Brain microvascular endothelial cell (primary cell): Measurements from ENCODE around the gene RNLS.
A peak's percentile ranks its signal among the peaks of the same experiment; 100 is the strongest.
"Not testable (repeated sequence)": the region's sequence is repeated elsewhere in the genome, so short reads cannot be mapped to it uniquely, and the experiment has no call there.

Source experiments
- DNase-seq: peaks from one replicate; pipeline ENCODE4 v3.0.0-alpha.2; 2020
- H3K27ac ChIP-seq: fragments of 250-450 bp; sonication (Bioruptor Pico); 2 replicates; pipeline ENCODE4 v1.5.1; 2020; ENCODE audit warnings: mild to moderate bottlenecking, moderate library complexity
- H3K27me3 ChIP-seq: fragments of 250-450 bp; sonication (Bioruptor Pico); replicated peaks from 2 replicates; pipeline ENCODE4 v1.5.1; 2020; ENCODE audit warnings: mild to moderate bottlenecking
- H3K36me3 ChIP-seq: fragments of 250-450 bp; sonication (Bioruptor Pico); replicated peaks from 2 replicates; pipeline ENCODE4 v1.5.1; 2020; ENCODE audit warnings: mild to moderate bottlenecking
- H3K4me3 ChIP-seq: 2 replicates; pipeline ENCODE4 v1.5.1; 2011; ENCODE audit warnings: low read depth, mild to moderate bottlenecking, control low read depth, low read length, moderate library complexity
- in situ Hi-C: cut with HindIII; loops from 2 replicates; pipeline ENCODE4 v1.10.0; 2017; ENCODE audit warnings: low sequenced_read_pairs, low pct_ligation_motif_present
- TF ChIP-seq, protein P1 (sequence below): IDR thresholded peaks from 2 replicates; pipeline ENCODE4 v1.5.1; 2011; ENCODE audit warnings: low read depth, mild to moderate bottlenecking, moderate library complexity, low read length, control low read depth, inconsistent platforms; ENCODE audit errors: missing control alignments

RNLS gene

DNA sequence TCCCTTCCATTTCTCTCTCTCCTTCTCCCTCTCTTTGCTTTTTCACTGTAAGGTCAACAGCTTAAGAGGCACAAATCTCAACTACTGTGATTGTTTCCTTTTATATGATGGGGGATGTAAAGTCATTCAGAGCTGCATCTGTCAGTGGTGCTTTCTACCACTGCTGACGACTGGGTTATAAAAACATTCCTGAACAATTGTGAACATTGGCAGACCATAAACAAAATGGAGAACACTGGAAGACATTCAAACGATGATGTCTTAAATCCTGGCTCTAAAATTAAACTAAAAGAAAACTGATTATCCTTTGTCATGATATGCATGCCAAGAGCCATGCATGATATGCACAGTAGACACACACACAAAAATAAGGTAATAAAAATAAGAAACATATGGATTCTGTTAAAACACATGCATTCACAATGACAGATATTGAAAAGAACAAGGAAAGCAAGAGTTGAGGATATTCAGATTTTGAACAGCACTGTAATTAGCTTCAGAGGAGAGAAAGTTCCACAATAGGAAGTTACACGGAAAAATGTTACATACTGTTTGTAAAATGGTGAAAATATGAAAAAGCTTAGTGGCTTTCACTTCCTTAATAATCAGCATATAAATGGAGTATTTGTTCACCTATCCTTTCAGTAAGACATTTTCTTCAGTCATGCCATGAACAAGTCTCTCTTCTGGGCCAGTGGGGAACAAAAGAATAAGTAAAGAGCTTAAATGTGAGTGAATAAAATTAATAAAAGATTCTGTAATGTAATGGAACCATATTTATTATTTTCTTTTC, 89.2 kb downstream of the RNLS start:
- H3K27ac ChIP-seq: peak overlapping the region; percentile 34
- H3K36me3 ChIP-seq: no peaks in the 10 kb centered on the region
- TF ChIP-seq, protein P1, sequence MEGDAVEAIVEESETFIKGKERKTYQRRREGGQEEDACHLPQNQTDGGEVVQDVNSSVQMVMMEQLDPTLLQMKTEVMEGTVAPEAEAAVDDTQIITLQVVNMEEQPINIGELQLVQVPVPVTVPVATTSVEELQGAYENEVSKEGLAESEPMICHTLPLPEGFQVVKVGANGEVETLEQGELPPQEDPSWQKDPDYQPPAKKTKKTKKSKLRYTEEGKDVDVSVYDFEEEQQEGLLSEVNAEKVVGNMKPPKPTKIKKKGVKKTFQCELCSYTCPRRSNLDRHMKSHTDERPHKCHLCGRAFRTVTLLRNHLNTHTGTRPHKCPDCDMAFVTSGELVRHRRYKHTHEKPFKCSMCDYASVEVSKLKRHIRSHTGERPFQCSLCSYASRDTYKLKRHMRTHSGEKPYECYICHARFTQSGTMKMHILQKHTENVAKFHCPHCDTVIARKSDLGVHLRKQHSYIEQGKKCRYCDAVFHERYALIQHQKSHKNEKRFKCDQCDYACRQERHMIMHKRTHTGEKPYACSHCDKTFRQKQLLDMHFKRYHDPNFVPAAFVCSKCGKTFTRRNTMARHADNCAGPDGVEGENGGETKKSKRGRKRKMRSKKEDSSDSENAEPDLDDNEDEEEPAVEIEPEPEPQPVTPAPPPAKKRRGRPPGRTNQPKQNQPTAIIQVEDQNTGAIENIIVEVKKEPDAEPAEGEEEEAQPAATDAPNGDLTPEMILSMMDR: no peak
- DNase-seq: peak; percentile 63
- in situ Hi-C loops: no loop called here
- no peaks in the 10 kb centered on the region for H3K27me3 ChIP-seq
- no peak overlapping the region for H3K4me3 ChIP-seq

DNA sequence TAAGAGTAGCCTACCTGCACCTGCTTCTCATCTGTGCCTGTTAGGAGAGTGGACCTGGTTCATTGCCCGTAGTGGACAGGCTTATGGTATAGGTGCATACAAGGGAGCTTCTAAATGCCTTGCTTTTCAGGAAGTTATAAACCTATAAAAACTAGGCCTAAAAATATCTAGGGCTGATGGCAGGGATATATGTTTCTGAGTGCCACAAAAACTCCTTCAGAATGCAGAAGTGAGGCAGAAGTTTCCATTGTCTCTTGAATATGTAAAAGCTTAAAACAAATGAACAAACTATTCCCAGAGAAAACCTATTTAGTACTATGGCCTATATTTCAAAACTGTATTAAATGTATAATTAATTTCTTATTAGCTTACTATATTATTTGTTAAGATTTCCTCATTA, 91.8 kb downstream of the RNLS start:
- no peak overlapping the region for H3K27ac ChIP-seq
- in situ Hi-C loops: no loop called here
- H3K27me3 ChIP-seq: no peaks in the 10 kb centered on the region
- H3K36me3 ChIP-seq: no peaks in the 10 kb centered on the region
- DNase-seq: no peak
- no peak overlapping the region for H3K4me3 ChIP-seq
- TF ChIP-seq, protein P1: no peak

DNA sequence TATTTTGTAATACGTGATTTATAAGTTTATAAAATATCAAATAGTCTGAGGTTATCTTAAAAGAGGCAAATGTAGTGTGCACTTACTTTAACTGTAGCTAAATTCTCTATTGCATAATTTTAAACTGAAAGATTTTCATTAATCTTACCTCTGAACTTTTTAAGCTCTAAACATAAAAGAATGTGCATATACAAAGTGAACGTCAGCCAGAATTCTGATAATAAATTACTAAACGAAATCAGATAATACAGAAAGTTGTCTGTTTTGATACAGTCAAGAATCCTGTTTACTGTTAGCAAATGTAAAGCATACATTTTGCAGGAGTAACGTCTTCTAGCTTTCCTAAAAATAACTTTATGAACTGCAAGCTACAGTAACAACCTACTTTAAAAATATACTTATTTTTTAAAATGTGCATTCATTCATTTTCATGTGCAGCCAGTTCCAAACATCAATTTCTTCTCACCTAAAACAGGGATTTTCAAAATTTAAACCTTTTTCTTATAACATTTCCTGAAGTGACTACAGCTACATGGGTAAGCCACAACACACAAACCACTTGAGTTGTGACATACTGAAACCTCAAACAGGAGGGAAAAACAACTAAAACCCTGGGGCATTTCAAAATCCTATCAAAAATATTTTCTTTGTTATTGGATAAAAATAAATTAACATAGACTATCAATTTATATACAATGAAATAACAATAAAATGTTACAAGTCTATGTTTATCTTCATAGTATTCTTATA, 92.7 kb downstream of the RNLS start:
- H3K27ac ChIP-seq: no peak overlapping the region
- in situ Hi-C loops: no loop called here
- H3K4me3 ChIP-seq: no peak overlapping the region
- TF ChIP-seq, protein P1: no peak
- DNase-seq: no peak
- H3K36me3 ChIP-seq: no peaks in the 10 kb centered on the region
- H3K27me3 ChIP-seq: no peaks in the 10 kb centered on the region

DNA sequence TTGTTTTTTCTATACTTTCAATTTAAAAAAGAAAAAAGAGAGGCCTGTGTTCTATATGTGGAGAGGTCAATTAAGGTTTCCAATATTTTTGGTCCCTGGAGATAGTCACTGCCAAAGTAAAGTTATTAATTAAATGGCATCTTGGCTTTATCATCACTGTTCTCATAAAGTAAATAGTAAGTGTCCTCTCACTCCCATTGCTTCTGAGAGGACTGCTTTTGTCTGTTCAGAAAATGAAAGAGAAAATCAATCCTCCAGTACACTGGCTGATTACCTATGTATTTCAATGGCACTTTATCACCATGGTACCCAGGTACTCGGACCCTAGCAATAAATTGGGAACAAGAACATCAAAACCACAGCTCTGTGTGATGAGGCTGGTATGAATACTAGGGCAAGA, 94.0 kb downstream of the RNLS start:
- Histone ChIP-seq H3K36me3 (no peaks in the 10 kb centered on the region), H3K4me3 (no peak overlapping the region), H3K27me3 (no peaks in the 10 kb centered on the region), H3K27ac (no peak overlapping the region)
- TF ChIP-seq, protein P1: no peak
- in situ Hi-C loops: no loop called here
- no peak for DNase-seq

DNA sequence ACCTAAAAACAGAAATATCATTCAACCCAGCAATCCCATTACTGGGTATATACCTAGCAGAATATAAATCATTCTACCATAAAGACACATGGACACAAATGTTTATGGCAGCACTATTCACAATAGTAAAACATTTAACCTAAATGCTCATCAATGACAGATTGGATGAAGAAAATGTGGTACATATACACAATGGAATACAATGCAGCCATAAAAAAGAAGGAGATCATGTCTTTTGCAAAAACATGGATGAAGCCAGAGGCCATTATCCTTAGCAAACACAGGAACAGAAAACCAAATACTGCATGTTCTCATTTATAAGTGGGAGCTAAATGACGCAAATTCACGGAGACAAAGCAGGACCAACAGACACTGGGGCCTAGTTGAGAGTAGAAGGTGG, 96.3 kb downstream of the RNLS start:
- H3K4me3 ChIP-seq, DNase-seq, in situ Hi-C loops, H3K27me3 ChIP-seq, H3K36me3 ChIP-seq, H3K27ac ChIP-seq: not testable (repeated sequence)

DNA sequence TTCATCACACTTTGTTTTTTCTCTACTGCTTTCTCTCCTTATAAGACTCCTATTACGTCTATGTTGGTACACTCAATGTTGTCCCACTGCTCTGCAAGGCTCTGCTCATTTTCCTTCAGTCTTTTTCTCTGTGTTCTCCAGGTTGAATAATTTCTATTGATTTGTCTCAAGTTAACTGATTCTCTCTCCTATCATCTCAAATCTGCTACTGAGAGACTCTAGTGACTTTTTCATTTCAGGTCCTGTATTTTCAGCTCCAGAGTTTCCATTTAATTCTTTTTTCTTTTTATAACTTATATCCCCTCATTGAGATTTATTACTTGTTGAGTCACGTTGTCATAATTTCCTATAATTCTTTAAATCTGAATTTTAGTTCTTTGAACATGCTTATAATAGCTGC, 100.9 kb downstream of the RNLS start:
- no peak overlapping the region for H3K27ac ChIP-seq
- TF ChIP-seq, protein P1: no peak
- no peaks in the 10 kb centered on the region for H3K27me3 ChIP-seq
- H3K36me3 ChIP-seq: no peaks in the 10 kb centered on the region
- no peak for DNase-seq
- in situ Hi-C loops: no loop called here
- H3K4me3 ChIP-seq: no peak overlapping the region
